OCI-LY1 (cell line): Measurements from ENCODE around the gene GBP2.

Source experiments
- EZH2 ChIP-seq: fragments of 200-600 bp; sonication (generic), shearing (Covaris generic); IDR thresholded peaks from 2 replicates; pipeline ENCODE4 v1.8.0; 2017; ENCODE audit warnings: borderline replicate concordance, mixed run types, mild to moderate bottlenecking, antibody characterized with exemption, low read length, moderate library complexity, mixed read lengths
- TF ChIP-seq, protein P1 (sequence below): fragments of 200-600 bp; sonication (generic), shearing (Covaris generic); IDR thresholded peaks from 2 replicates; pipeline ENCODE4 v1.5.1; 2017; ENCODE audit warnings: mild to moderate bottlenecking, antibody characterized with exemption, low read length, moderate library complexity, mixed read lengths

- TF ChIP-seq, protein P1, sequence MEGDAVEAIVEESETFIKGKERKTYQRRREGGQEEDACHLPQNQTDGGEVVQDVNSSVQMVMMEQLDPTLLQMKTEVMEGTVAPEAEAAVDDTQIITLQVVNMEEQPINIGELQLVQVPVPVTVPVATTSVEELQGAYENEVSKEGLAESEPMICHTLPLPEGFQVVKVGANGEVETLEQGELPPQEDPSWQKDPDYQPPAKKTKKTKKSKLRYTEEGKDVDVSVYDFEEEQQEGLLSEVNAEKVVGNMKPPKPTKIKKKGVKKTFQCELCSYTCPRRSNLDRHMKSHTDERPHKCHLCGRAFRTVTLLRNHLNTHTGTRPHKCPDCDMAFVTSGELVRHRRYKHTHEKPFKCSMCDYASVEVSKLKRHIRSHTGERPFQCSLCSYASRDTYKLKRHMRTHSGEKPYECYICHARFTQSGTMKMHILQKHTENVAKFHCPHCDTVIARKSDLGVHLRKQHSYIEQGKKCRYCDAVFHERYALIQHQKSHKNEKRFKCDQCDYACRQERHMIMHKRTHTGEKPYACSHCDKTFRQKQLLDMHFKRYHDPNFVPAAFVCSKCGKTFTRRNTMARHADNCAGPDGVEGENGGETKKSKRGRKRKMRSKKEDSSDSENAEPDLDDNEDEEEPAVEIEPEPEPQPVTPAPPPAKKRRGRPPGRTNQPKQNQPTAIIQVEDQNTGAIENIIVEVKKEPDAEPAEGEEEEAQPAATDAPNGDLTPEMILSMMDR, result no peak
- no peak for TF ChIP-seq EZH2
These were observed 21.8 kb downstream of the GBP2 start for GRCh38 chr1:89104147-89104546.
